ENCODE results near the gene DESI2. TPM values are rescaled to one million over a fixed set of nuclear protein-coding genes. Genes with fewer than 3 reads are reported as not detected.

Gene DESI2
- total RNA-seq, 1 donor from 2014 or later: 24.2 TPM

GRCh38 chr1:244699741-244700140 lies 46.8 kb downstream of the DESI2 start:
- no peak for TF ChIP-seq CTCF (IDR thresholded peaks at IDR 0.05)
- intact Hi-C loops (cut with DNase I): no loop called here

GRCh38 chr1:244700808-244701207 lies 47.9 kb downstream of the DESI2 start:
- H3K4me1 ChIP-seq: no peaks in the 10 kb centered on the region
- no peaks in the 10 kb centered on the region for H3K27me3 ChIP-seq
- no peak overlapping the region for H3K27ac ChIP-seq
- H3K4me3 ChIP-seq: no peak overlapping the region
- intact Hi-C loops (cut with DNase I): no loop called here
- H3K36me3 ChIP-seq: peaks cover 6 to 34% of the 10 kb centered on the region in 2 donors
- H3K9me3 ChIP-seq: no peaks in the 10 kb centered on the region
- no peak for TF ChIP-seq CTCF (IDR thresholded peaks at IDR 0.05)
- DNase-seq (ENCODE audit: low spot score in 2 of 2): no peak

More at GRCh38 chr1:244699741-244700140, 46.8 kb downstream of the DESI2 start:
- Histone ChIP-seq H3K9me3 (no peaks in the 10 kb centered on the region), H3K4me1 (no peaks in the 10 kb centered on the region), H3K36me3 (peaks cover 0 to 31% of the 10 kb centered on the region in 2 donors), H3K4me3 (no peak overlapping the region), H3K27ac (no peak overlapping the region), H3K27me3 (no peaks in the 10 kb centered on the region)
- DNase-seq (ENCODE audit: low spot score in 2 of 2): no peak

- Histone ChIP-seq H3K4me3 (no peak overlapping the region), H3K27ac (no peak overlapping the region), H3K27me3 (no peaks in the 10 kb centered on the region), H3K9me3 (no peaks in the 10 kb centered on the region), H3K4me1 (no peaks in the 10 kb centered on the region), H3K36me3 (peaks cover 12 to 41% of the 10 kb centered on the region in 2 donors)
- no peak for TF ChIP-seq CTCF (IDR thresholded peaks at IDR 0.05)
- intact Hi-C loops (cut with DNase I): no loop called here
- no peak for DNase-seq (ENCODE audit: low spot score in 2 of 2)
These were observed 49.7 kb downstream of the DESI2 start for GRCh38 chr1:244702620-244703019.

- no peak for TF ChIP-seq CTCF (IDR thresholded peaks at IDR 0.05)
- intact Hi-C loops (cut with DNase I): no loop called here
- DNase-seq (ENCODE audit: low spot score in 2 of 2): no peak
- no peaks in the 10 kb centered on the region for H3K9me3 ChIP-seq
- no peak overlapping the region for H3K27ac ChIP-seq
- H3K4me3 ChIP-seq: no peak overlapping the region
- no peaks in the 10 kb centered on the region for H3K4me1 ChIP-seq
- H3K36me3 ChIP-seq: peaks cover 12 to 35% of the 10 kb centered on the region in 2 donors
- no peaks in the 10 kb centered on the region for H3K27me3 ChIP-seq
These were observed 51.2 kb downstream of the DESI2 start for GRCh38 chr1:244704107-244704506.

GRCh38 chr1:244705261-244706234 lies 52.6 kb downstream of the DESI2 start:
- H3K9me3 ChIP-seq: no peaks in the 10 kb centered on the region
- TF ChIP-seq CTCF (IDR thresholded peaks at IDR 0.05): no peak
- H3K27me3 ChIP-seq: no peaks in the 10 kb centered on the region
- no peak overlapping the region for H3K27ac ChIP-seq
- intact Hi-C loops (cut with DNase I): no loop called here
- no peak for DNase-seq (ENCODE audit: low spot score in 2 of 2)
- peaks cover 12 to 28% of the 10 kb centered on the region in 2 donors for H3K36me3 ChIP-seq
- no peaks in the 10 kb centered on the region for H3K4me1 ChIP-seq
- H3K4me3 ChIP-seq: no peak overlapping the region

All from ascending aorta (tissue), 2 donors.